Stimulated activated memory B cell treated with anti-CD40 and anti-IgM and Interleukin-4, amounts not matched to agents 10 μg/mL and 1 μg/mL and 100 μg/mL, for 72 hours (primary cell): Measurements from ENCODE around the gene PEX11G.
A peak's percentile ranks its signal among the peaks of the same experiment; 100 is the strongest.

Experiments
- ATAC-seq: fragments of 150-1000 bp; cut with Tn5 transposase; 2 replicates; pipeline ENCODE4 v1.10.0; 2021
- H3K27ac Mint-ChIP-seq: one replicate; pipeline ENCODE4 v1.8.0; 2022; ENCODE audit warnings: mild to moderate bottlenecking, mixed read lengths
- H3K27me3 Mint-ChIP-seq: one replicate; pipeline ENCODE4 v1.8.0; 2022; ENCODE audit warnings: mixed read lengths
- H3K36me3 Mint-ChIP-seq: one replicate; pipeline ENCODE4 v1.8.0; 2022; ENCODE audit warnings: mixed read lengths
- H3K4me1 Mint-ChIP-seq: one replicate; pipeline ENCODE4 v1.8.0; 2022; ENCODE audit warnings: mixed read lengths
- H3K4me3 Mint-ChIP-seq: one replicate; pipeline ENCODE4 v1.8.0; 2022; ENCODE audit warnings: mild to moderate bottlenecking, moderate library complexity, mixed read lengths
- H3K9me3 Mint-ChIP-seq: one replicate; pipeline ENCODE4 v1.8.0; 2022; ENCODE audit warnings: mixed read lengths

The PEX11G gene

DNA sequence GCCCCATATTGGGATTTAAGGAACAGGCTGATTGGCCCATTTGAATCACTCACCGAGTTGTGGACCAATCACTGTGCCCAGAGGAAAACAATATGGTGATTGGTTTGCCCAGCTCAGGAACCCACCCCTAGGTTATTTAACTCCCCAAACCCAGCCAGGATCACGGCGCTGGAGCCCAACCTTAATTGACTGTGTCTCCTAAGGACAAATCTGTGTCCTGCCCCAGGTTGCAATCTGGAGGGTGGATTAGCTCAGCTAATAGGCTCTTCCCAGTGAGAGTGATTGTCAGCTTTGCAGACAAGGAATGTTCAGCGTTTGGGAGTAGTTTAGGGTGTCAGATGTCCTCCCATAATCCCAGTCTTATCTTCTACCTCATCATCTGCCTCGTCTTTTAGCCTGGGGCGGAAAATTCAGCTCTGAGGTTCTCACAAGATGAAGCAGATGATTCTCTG is 23.6 kb upstream of the PEX11G start:
- no peaks in the 10 kb centered on the region for H3K36me3 Mint-ChIP-seq
- H3K9me3 Mint-ChIP-seq, result no peaks in the 10 kb centered on the region
- peaks cover 33% of the 10 kb centered on the region for H3K27me3 Mint-ChIP-seq
- no peak overlapping the region for H3K4me3 Mint-ChIP-seq
- H3K27ac Mint-ChIP-seq, result no peak overlapping the region
- peaks cover 8% of the 10 kb centered on the region for H3K4me1 Mint-ChIP-seq
- ATAC-seq, result no peak

DNA sequence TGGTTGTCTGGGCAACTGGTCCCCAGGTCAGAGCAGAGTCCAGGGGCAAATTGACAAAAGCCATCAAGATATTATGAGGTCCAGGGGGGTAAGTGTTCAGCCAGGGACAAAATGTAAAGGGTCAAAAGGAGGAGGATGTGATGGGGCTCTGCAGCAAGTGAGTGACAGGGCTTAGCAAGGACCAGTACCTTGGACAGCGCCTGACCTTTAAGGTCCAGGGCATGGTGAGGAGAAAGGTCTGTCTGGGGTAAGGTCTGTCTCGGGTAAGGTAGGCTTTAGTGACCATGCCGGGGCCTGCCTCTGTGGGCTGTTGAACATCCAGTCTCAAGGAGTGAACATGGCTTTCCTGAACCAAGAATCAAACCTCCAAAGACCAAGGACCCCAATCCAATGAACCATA is 20.8 kb upstream of the PEX11G start:
- H3K4me3 Mint-ChIP-seq, result no peak overlapping the region
- no peak overlapping the region for H3K27ac Mint-ChIP-seq
- peaks cover 6% of the 10 kb centered on the region for H3K36me3 Mint-ChIP-seq
- H3K9me3 Mint-ChIP-seq, result peaks cover 8% of the 10 kb centered on the region
- ATAC-seq, result no peak
- peaks cover 18% of the 10 kb centered on the region for H3K4me1 Mint-ChIP-seq
- peaks cover 45% of the 10 kb centered on the region for H3K27me3 Mint-ChIP-seq

DNA sequence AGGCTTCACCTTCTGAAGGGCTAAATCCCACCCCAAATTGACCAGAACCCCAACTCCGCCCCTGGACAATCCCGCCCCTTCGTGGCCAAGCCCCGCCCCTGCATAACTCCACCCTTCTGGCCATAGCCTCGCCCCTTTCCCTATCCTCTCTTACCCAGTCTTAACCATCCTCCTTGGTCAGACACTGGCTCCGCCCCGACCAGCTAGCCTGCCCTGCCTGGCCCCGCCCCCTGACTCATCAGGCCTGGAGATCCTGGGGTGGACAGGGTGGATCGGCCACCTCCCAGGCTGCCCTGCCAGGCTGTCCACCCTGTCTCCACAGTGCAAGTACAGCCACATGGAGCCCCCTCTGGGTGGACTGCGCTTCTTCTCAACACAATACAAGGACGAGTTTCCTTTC is 19.0 kb upstream of the PEX11G start:
- Mint-ChIP-seq H3K27me3 (peaks cover 45% of the 10 kb centered on the region), H3K9me3 (peaks cover 8% of the 10 kb centered on the region), H3K36me3 (peaks cover 6% of the 10 kb centered on the region), H3K27ac (no peak overlapping the region), H3K4me3 (no peak overlapping the region), H3K4me1 (peaks cover 18% of the 10 kb centered on the region)
- peak; percentile 61 for ATAC-seq

DNA sequence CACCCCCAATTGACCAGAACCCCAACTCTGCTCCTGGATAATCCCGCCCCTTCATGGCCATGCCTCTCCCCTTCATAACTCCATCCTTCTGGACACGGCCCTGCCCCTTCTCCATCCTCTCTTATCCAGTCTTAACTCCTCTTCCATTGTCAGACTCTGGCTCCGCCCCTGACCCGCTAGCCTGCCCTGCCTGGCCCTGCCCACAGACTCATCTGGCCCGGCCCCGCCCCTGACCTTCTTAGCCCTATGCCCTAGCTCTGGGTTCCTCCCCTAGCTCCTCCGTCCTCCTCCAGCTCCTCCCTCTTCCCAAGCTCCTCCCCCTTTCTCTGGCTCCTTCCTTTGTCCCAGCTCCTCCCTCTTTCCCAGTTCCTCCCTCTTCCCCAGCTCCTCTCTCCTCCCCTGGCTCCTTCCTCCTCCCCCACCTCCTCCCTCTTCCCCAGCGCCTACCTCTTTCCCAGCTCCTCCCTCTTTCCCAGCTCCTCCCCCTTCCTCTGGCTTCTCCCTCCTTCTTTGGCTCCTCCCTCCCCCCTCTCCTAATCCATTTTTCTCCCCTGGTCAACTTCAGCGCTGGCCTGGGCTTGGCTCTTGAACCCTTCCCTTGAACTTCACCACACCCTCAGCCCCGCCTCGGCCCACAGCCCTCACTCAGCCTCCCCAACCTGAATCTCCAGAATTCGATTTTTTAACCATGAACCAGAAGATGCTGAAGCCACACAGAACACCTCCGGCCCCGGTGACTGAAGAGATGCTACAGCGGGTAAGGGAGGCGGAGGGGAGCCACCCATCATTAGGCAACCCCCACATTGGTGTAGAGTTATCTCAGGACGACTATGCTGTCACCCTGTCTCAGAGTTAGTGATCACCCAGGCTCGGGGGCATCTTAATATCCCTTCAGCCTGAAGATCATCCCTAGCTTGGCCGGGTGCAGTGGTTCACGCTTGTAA is 17.8 kb upstream of the PEX11G start:
- peak; percentile 71 for ATAC-seq

DNA sequence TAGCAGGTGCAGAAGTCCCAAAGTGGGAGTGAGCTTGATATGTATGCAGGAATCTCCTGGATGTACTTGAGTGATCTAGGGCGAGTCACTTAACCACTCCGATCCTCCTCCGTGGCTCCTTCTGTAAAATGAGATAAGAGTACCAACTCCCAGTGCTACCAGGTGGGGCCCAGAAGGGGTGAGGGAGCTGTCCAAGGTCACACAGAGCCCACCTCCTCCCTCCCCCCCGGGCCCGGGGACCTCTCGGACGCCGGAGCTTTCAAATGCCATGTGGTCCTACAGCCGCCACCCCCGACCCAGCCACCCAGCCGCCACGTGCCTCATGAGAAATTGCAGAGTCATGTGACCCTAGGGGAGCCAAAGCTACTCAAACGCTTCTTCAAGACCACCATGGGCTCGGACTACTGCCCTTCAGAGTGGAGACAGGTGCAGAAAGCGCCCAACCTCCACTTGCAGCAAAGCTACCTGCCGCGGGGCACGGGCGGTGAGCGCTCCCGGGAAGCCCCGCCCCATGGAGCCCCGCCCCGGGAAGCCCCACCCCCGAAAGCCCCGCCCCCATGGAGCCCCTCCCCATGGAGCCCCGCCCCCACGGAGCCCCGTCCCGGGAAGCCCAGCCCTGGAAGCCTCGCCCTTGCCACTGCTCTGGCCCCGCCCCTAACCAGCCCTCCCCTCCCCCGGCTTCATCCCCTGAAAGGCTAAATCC is 17.0 kb upstream of the PEX11G start:
- peaks cover 58% of the 10 kb centered on the region for H3K27me3 Mint-ChIP-seq
- peaks cover 8% of the 10 kb centered on the region for H3K9me3 Mint-ChIP-seq
- peaks cover 25% of the 10 kb centered on the region for H3K4me1 Mint-ChIP-seq
- H3K4me3 Mint-ChIP-seq, result peak overlapping the region; percentile 20
- no peak overlapping the region for H3K27ac Mint-ChIP-seq
- no peak for ATAC-seq
- peaks cover 6% of the 10 kb centered on the region for H3K36me3 Mint-ChIP-seq

More for the DNA sequence above, 17.8 kb upstream of the PEX11G start:
- H3K36me3 Mint-ChIP-seq, result peaks cover 6% of the 10 kb centered on the region
- H3K27me3 Mint-ChIP-seq, result peaks cover 50% of the 10 kb centered on the region
- H3K4me3 Mint-ChIP-seq, result no peak overlapping the region
- H3K27ac Mint-ChIP-seq, result no peak overlapping the region
- H3K9me3 Mint-ChIP-seq, result peaks cover 8% of the 10 kb centered on the region
- peaks cover 20% of the 10 kb centered on the region for H3K4me1 Mint-ChIP-seq

DNA sequence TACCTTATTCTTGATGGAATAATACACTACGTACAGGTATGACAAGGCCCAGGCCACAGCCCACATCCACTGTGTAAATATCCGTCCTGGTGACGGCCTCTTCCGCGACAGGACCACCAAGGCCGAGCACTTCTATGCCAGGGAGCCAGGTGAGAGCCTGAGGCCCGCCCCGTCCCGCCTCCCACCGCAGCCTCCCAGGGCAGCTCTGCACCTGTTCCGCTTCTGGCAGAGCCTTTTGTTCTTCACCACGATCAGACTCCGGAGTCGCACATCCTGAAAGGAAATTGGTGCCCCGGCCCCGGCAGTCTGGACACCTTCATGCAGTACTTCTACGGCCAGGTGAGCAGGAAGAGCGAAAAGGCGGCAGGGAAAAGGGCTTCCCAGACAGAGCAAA is 16.4 kb upstream of the PEX11G start:
- no peak for ATAC-seq
- H3K4me1 Mint-ChIP-seq, result peaks cover 25% of the 10 kb centered on the region
- peaks cover 60% of the 10 kb centered on the region for H3K27me3 Mint-ChIP-seq
- H3K27ac Mint-ChIP-seq, result no peak overlapping the region
- peaks cover 6% of the 10 kb centered on the region for H3K36me3 Mint-ChIP-seq
- H3K4me3 Mint-ChIP-seq, result peak overlapping the region; percentile 20
- peaks cover 8% of the 10 kb centered on the region for H3K9me3 Mint-ChIP-seq

DNA sequence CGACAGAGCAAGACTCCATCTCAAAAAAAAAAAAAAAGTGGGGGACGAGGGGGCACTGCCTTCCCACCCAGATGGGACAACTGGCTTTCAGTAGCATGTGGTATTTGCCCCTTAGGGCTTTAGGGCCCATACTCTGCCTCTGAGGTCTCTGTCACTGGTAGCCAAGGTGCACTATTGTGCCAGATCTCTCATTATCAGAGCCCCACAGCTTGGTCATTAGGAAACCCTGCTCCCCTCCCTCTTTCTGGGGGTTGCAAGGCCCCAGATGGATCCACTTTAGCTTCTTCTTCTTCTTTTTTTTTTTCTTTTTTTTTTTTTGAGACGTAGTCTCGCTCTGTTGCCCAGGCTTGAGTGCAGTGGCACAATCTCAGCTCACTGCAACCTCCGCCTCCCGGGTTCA is 15.8 kb upstream of the PEX11G start:
- Mint-ChIP-seq H3K27me3 (peaks cover 66% of the 10 kb centered on the region), H3K9me3 (peaks cover 8% of the 10 kb centered on the region), H3K4me3 (no peak overlapping the region), H3K36me3 (peaks cover 6% of the 10 kb centered on the region), H3K27ac (no peak overlapping the region), H3K4me1 (peaks cover 25% of the 10 kb centered on the region)
- ATAC-seq, result no peak

DNA sequence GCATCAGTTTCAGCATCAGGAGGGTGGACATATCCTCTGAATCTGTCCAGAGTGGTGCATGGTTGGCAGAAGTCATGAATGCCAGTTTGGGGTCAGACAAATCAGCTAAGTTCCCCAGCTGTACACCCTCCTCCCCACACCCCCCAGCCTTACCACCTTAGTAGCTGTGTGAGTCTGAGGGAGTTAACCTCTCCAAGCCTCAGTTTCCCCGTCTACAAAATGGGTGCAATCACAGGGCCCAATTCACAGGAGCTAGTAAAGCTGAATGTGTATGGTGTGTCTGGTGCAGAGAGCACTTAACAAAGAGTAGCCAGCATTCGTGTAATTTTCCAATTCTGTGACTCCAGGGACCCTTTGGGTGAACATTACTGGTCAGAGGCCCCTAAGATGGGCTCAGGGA is 13.7 kb upstream of the PEX11G start:
- H3K9me3 Mint-ChIP-seq, result peaks cover 8% of the 10 kb centered on the region

DNA sequence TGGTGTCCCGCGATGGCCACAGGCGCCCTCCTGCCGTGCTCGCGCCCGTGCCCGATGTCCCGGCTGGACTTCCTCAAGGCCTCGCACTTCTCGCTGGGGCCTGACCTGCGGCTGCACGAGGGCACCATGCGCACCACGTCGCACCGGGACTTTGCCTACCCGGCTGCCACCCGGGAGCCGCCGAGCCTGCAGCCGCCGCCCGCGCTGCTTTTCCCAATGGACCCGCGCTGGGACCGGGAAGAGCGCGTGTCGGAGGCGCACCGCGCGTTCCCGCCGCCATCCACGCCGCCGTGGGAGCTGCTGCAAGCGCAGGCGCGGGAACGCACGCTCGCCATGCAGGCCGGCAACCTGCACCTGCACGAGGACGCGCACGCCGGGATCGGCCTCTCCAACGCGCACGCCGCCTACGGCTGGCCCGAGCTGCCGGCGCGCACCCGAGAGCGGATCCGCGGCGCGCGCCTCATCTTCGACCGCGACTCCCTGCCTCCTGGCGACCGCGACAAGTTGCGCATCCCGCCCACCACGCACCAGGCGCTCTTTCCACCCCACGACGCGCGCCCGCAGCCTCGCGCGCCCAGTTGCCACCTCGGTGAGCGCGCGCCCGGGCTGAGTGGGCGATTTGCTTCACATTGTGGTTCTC is 12.1 kb upstream of the PEX11G start:
- Mint-ChIP-seq H3K27ac (no peak overlapping the region), H3K9me3 (no peaks in the 10 kb centered on the region), H3K36me3 (no peaks in the 10 kb centered on the region), H3K4me1 (peaks cover 24% of the 10 kb centered on the region), H3K4me3 (peak overlapping the region; percentile 70), H3K27me3 (peaks cover 74% of the 10 kb centered on the region)
- ATAC-seq, result no peak

More for the DNA sequence above, 13.7 kb upstream of the PEX11G start:
- peaks cover 35% of the 10 kb centered on the region for H3K4me1 Mint-ChIP-seq
- no peak overlapping the region for H3K27ac Mint-ChIP-seq
- peaks cover 78% of the 10 kb centered on the region for H3K27me3 Mint-ChIP-seq
- H3K4me3 Mint-ChIP-seq, result no peak overlapping the region
- ATAC-seq, result no peak
- H3K36me3 Mint-ChIP-seq, result peaks cover 6% of the 10 kb centered on the region

DNA sequence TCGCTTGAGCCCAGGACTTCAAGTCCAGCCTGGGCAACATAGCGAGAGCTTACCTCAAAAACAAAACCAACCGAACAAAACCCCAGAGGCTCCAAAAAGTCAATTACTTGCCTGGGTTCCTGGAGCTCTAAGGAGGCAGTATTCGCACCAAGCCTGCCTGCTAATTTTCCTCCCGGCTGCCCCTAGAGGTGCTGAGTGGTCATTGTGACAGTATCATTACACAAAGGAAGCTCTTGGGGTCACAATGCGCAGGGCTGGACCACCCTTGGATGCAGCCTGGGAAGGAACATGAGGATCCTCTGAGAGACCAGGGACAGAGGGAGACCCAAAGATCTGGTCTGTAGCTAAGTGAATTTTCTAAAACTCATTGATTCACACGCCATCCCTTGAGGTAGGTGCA is 8.5 kb upstream of the PEX11G start:
- Mint-ChIP-seq H3K36me3 (no peaks in the 10 kb centered on the region), H3K9me3 (no peaks in the 10 kb centered on the region), H3K27ac (no peak overlapping the region), H3K4me1 (peaks cover 18% of the 10 kb centered on the region), H3K4me3 (no peak overlapping the region), H3K27me3 (peaks cover 64% of the 10 kb centered on the region)
- ATAC-seq, result no peak

DNA sequence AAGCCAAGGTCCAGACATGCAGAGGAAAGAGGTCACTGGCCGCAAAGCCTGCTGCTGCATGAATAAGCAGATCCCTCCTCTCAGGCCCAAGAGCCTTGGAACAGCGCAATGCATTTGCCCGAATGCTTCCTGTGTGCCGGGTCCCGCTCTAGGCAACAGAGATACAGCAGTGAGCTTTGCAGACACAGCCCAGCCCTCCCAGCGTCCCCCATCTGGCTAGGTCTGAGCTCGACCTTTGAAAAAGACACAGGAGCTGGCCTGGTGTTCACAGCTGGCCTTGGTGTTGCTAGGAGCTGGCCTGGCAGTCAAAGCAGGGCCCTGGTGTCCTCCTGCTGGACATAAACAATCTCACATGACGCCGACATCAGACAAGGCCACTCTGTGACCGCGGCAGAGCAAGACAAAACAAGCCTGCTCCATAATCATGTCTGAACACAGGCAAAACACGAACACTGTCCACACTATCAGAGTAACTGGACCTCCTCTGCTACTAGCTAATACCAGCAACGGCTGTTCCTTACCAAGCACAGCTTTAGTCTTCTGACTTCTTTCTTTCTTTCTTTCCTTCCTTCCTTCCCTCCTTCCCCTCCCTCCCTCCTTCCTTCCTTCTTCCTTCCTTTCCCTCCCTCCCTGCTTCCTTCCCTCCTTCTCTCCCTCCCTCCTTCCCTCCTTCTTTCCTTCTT is 5.7 kb upstream of the PEX11G start:
- Mint-ChIP-seq H3K27me3 (peaks cover 43% of the 10 kb centered on the region), H3K4me1 (peaks cover 10% of the 10 kb centered on the region), H3K36me3 (no peaks in the 10 kb centered on the region), H3K4me3 (no peak overlapping the region), H3K27ac (no peak overlapping the region), H3K9me3 (no peaks in the 10 kb centered on the region)
- ATAC-seq, result no peak

DNA sequence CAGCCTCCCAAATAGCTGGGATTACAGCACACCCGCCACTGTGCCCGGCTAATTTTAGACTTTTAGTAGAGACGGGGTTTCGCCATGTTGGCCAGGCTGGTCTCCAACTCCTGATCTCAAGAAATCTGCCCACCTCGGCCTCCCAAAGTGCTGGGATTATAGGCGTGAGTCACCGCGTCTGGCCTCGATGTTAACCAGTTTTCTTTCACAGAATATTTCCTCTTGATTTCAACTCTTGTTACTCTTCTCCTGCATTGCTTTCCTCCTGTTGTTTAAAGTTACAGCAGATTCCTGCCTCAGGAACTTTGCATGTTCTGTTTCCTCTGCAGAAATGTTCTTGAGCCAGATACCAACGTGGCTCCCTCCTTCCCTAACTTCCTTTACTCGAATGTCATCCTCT is 3.7 kb upstream of the PEX11G start:
- no peaks in the 10 kb centered on the region for H3K36me3 Mint-ChIP-seq
- peaks cover 24% of the 10 kb centered on the region for H3K27me3 Mint-ChIP-seq
- H3K4me1 Mint-ChIP-seq, result no peaks in the 10 kb centered on the region
- H3K27ac Mint-ChIP-seq, result no peak overlapping the region
- H3K9me3 Mint-ChIP-seq, result no peaks in the 10 kb centered on the region
- ATAC-seq, result no peak
- H3K4me3 Mint-ChIP-seq, result no peak overlapping the region

DNA sequence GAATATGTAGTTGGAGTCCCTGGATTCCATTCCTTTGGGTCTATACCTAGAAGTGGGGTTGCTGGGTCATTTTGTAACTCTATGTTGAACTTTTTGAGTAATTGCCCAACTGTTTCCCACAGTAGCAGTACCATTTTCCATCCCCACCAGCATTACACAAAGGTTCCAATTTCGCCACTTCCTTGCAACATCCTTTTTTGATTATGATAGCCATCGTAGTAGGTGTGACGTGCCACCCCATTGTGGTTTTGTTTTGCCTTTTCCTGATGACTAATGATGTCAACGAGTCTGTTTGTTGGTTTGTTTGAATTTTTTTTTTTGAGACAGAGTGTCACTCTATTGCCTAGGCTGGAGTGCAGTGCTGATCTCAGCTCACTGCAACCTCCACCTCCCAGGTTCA is 3.3 kb upstream of the PEX11G start:
- H3K27ac Mint-ChIP-seq, result no peak overlapping the region
- no peaks in the 10 kb centered on the region for H3K36me3 Mint-ChIP-seq
- ATAC-seq, result no peak
- H3K9me3 Mint-ChIP-seq, result no peaks in the 10 kb centered on the region
- H3K27me3 Mint-ChIP-seq, result peaks cover 20% of the 10 kb centered on the region
- H3K4me3 Mint-ChIP-seq, result no peak overlapping the region
- no peaks in the 10 kb centered on the region for H3K4me1 Mint-ChIP-seq

DNA sequence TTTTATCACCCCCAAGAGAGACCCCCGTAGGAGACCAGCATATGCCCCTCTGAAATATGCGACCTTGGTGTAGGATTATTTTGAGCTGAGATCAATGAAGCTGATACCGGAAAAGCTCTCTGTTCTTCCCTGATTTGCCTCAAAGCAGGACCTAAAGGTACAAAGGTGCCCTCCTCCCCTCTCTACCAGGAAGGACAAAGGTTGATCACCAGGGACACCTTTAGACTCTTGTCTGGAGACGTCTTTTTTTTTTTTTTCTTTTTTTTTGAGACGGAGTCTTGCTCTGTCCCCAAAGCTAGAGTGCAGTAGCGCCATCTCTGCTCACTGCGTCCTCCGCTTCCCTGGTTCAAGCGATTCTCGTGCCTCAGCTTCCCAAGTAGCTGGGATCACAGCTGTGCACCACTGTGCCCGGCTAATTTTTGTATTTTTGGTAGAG is 792 bp upstream of the PEX11G start:
- H3K4me3 Mint-ChIP-seq, result peak overlapping the region; percentile 53
- no peaks in the 10 kb centered on the region for H3K9me3 Mint-ChIP-seq
- no peak for ATAC-seq
- peaks cover 11% of the 10 kb centered on the region for H3K27me3 Mint-ChIP-seq
- H3K36me3 Mint-ChIP-seq, result no peaks in the 10 kb centered on the region
- peak overlapping the region; percentile 76 for H3K27ac Mint-ChIP-seq
- no peaks in the 10 kb centered on the region for H3K4me1 Mint-ChIP-seq

DNA sequence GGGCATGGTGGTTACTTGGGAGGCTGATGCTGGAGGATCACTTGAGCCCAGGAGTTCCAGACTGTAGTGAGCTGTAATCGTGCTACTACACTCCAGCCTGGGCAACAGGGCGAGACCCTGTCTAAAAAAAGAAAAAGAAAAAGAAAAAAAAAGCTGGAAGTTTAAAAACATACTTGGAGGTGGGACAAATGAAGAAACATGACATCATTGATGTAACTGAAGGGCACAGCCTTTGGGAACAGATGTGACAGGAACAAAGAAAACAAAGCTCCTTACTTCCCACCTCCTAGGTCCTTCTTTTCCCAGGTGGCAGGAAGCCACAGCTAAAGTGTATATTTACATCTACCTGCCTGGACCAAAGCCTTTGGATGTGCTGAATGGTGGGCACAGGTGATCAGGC is 1.9 kb downstream of the PEX11G start:
- ATAC-seq, result no peak
- H3K27ac Mint-ChIP-seq, result no peak overlapping the region
- H3K9me3 Mint-ChIP-seq, result no peaks in the 10 kb centered on the region
- H3K27me3 Mint-ChIP-seq, result peaks cover 9% of the 10 kb centered on the region
- H3K36me3 Mint-ChIP-seq, result no peaks in the 10 kb centered on the region
- H3K4me1 Mint-ChIP-seq, result peaks cover 8% of the 10 kb centered on the region
- H3K4me3 Mint-ChIP-seq, result no peak overlapping the region
